HG03064 (cell line): Measurements from ENCODE around the gene SLC35E4.
"Not testable (repeated sequence)": the region's sequence is repeated elsewhere in the genome, so short reads cannot be mapped to it uniquely, and the experiment has no call there.

Source experiments
- ATAC-seq: cut with Tn5 transposase; IDR thresholded peaks from one replicate; pipeline ENCODE4 v1.9.1; 2021; ENCODE audit warnings: low read depth; ENCODE audit not compliant: unreplicated experiment

SLC35E4 gene

DNA sequence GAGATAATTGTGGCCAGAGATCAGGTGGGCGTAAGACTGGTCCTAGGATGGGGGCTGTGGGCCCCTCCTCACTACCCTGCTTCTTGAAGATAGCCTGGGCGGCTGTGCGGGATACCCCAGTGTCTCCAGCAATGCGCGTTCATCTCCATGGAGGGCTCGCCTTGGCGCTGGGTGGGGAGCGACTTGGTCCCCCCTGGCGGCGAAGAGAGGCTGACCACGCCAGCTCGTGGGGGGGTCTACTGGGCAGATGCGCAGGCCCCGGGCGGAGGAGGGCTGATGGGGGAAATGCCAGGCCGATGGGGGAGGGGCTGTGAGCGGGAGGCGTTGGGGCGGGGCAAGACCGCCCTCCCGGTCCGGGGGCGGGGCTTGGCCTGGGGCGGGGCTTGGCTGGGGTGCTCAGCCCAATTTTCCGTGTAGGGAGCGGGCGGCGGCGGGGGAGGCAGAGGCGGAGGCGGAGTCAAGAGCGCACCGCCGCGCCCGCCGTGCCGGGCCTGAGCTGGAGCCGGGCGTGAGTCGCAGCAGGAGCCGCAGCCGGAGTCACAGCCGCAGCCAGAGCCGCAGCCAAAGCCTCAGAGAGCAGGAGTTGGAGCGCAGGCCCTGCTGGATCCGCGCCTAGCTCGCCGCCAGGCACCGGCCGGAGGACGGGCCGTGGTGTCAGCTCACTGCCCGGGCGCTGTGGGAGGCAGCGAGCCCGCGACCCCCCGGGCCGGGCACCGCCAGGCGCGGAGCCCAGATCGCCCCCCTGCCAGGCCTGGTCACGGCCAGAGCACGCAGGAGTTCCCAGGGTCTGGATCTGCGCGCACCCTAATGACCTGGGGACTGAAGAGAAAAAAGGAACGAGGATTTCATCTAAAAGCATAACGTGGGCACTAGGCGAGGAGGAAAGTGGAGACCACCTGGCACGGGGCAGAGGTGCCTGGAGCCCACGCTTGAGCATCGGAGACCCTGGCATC is at the start of gene SLC35E4:
TSS of gene SLC35E4 (plus strand) at position 509 of the 953 bp plus-strand sequence. CDS start 670 bp downstream, outside the sequence.
- ATAC-seq: peak; percentile 43

DNA sequence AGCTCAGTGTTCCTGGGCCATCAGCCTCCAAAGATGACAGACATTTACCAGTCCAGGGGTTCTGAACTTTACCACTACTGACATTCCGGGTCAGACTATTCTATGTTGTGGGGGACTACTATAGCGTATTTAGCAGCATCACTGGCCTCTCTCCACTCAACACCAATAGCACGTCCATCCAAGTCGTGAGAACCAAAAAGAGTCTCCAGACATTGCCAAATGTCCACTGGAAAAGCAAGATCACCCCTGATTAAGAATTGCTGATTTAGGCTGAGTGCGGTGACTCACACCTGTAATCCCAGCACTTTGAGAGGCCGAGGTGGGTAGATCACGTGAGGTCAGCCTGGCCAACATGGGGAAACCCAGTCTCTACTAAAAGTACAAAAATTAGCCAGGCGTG is 49.2 kb upstream of the SLC35E4 start:
- no peak for ATAC-seq

GRCh38 chr22:30591191-30591587 is 44.4 kb upstream of the SLC35E4 start:
- no peak for ATAC-seq

- peak; percentile 78 for ATAC-seq
Measured at GRCh38 chr22:30591588-30592359, 43.8 kb upstream of the SLC35E4 start, which contains the start of gene PES1. Gene PES1, minus strand, starts transcription at chr22:30591910. Its CDS starts 77 bp downstream, at chr22:30591833.

- ATAC-seq: not testable (repeated sequence)
Measured at GRCh38 chr22:30592360-30592713, 43.2 kb upstream of the SLC35E4 start.

DNA sequence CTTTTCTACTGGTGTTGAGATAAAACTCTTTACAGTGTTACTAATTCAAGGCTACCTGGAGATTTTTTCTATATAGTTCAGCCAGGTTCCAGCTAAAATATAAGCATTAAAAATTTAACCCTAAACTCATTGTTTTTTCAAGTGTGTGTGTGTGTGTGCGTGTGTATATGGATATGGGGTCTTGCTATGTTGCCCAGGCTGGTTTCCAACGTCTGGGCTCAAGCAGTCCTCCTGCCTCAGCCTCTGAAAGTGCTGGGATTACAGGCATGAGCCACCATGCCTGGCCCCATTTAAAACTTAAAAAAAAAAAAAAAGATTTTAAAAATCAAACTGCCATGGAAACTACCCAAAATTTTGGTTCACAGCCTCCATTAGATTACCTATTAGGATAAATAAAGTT is 39.4 kb upstream of the SLC35E4 start:
- ATAC-seq: no peak

- no peak for ATAC-seq
Measured at GRCh38 chr22:30596886-30597285, 38.7 kb upstream of the SLC35E4 start.

- no peak for ATAC-seq
Measured at GRCh38 chr22:30598986-30599385, 36.6 kb upstream of the SLC35E4 start.

- ATAC-seq: no peak
Measured at GRCh38 chr22:30600921-30601320, 34.7 kb upstream of the SLC35E4 start.

DNA sequence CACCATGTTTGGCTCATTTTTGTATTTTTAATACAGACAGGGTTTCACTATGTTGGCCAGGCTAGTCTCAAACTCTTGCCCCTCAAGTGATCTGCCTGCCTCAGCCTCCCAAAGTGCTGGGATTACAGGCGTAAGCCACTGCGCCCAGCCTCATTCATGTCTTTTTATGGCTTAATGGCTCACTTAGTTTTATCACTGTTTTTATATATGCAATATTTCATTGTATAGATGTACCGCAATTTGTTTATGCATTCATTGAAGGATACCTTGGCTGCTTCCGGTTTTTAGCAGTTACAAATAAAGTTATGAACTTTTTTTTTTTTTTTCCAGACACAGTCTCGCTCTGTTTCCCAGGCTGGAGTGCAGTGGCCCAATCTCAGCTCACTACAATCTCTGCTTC is 34.1 kb upstream of the SLC35E4 start:
- no peak for ATAC-seq

- no peak for ATAC-seq
Measured at GRCh38 chr22:30602049-30602448, 33.5 kb upstream of the SLC35E4 start.

GRCh38 chr22:30603801-30604200 is 31.8 kb upstream of the SLC35E4 start:
- ATAC-seq: no peak

DNA sequence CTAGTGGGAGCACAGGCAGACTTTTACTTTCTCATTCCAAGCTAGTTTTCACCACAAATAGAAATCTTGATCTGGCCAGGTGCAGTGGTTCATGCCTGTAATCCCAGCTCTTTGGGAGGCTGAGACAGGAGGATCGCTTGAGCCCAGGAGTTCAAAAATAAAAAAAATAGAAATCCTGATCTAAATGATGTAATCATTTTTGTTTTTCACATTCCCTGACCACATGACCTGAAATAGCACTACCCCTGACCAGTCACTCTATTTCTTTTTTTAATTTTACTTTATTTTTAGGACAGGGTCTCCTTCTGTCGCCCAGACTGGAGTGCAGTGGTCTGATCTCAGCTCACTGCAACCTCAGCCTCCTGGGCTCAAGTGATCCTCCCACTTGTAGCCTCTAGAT is 30.9 kb upstream of the SLC35E4 start:
- no peak for ATAC-seq

DNA sequence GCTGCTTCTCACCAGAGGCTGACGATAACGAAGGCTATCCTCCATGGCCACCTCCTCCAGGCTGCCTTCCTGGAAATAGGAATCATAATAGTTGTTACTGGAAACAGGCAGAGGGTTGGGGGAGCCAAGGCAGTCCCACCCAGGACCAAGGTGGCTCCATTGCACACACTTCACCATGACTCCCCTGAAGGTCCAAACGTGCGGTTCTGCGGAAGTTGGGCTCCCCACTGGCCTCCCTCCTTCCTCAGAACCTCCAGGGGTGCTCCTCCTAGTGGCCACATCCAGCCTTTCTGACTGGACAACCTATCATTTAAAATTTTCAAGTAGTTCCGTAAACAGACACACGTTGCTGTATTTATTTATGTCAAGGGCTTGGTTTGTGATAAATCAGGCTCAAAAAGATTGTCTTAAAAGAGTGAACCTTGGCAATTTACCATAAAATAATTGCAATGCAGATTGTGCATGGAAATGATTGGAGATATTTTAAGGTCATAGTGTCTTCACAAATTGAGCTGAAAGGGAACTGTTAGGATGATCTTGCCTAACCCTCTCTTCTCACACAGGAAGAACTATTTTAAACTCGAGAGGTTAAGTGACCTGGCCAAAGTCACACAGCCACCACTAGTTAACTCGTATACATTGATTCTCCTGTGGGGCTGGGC is 30.0 kb upstream of the SLC35E4 start:
- ATAC-seq: no peak

DNA sequence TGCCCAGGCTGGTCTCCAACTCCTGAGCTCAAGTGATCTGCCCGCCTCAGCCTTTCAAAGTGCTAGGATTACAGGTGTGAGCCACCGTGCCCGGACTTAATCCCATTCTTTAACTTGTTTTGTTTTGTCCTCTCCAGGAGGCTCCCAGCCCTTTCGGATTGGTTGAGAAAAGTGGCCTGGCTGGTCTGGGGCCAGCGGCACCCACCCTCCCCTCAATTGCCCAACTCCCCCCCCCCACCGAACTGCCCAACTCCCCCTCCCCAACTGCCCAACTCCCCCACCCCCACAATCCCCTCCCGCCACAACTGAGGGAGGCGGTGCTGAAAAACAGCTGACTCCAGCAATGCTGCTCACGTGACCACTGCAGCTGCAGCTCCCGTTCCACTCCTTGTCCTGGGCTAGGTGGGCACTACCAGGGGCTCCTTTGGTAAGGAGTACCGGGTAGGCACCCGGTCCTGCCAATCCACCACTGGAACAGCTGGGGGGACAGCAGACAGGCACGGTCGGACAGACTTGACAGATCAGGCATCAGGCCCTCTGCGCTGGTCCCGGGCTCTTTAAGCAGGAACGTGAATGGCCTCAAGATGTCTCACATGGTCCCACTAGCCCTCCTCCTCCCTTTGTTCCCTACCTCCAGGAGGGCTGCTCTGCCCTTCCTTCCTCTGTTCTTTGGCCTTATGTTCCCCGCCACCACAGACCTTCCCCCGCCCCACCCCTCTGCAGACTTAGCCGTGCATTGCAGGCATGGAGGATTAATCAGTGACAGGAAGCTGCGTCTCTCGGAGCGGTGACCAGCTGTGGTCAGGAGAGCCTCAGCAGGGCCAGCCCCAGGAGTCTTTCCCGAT is 28.9 kb upstream of the SLC35E4 start, which contains the start of gene TCN2:
TSS of gene TCN2 (plus strand) at position 720 of the 845 bp plus-strand sequence. CDS start 158 bp downstream, outside the sequence.
- ATAC-seq: peak; percentile 52

DNA sequence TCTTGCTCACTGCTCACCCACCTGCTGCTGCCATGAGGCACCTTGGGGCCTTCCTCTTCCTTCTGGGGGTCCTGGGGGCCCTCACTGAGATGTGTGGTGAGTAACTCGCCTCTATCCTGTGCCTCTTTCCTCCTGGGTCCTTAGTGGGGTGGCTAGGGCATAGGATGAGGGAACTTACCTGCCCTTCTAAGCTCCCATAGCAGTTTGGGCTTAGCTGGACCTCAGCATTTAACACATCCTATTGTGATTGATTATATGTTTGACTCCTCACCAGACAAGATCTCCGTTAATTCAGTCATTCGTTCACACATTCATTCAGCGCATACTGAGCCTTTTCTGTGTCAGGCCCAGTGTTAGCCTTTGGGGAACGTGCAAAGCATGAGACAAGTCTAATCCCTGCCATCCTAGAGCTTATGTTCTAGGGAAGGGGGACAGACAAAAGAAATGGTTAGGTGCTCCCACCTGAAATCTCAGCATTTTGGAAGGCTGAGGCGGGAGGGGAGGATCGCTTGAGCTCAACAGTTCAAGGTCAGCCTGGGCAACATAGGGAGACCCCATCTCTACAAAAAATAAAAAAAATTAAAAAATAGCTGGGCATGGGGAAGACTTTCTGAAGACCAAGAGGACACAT is 28.2 kb upstream of the SLC35E4 start:
- ATAC-seq: no peak

DNA sequence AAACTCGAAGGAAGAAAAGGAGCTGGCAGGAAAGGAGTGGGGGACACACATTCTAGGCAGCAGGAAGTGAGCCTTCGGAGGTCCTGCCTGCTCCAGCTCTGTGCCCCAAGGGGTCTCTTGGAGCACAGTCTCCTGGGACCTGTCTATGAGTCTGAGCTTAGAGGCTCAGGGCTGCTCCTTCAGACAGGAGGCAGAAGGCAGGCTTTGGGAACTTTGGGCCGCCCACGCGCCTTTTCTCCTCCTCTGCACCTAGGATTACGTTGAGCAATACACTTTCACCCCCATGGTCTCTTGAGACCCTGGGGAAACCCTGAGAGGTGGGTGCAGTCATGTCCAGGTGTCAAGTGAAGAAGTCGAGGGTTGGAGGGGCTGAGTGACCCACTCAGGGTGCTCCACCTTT is 27.6 kb upstream of the SLC35E4 start:
- ATAC-seq: no peak

- ATAC-seq: no peak
Measured at GRCh38 chr22:30609260-30610185, 26.1 kb upstream of the SLC35E4 start.
